Kidney (tissue), 14 donors: ENCODE measurements around the gene KCNN3. TPM values are rescaled to one million over a fixed set of nuclear protein-coding genes. Genes with fewer than 3 reads are reported as not detected.
"Not testable (repeated sequence)": the region's sequence is repeated elsewhere in the genome, so short reads cannot be mapped to it uniquely, and the experiment has no call there.

Experiments used
- DNase-seq, 5 donors: peaks; one replicate each; pipeline ENCODE4 v3.0.0-alpha.2; 2013 to 2020
- FAIRE-seq: peaks from 2 replicates; lab custom pipeline; 2012; peaks lifted over from hg19 to GRCh38; lab: Jason Lieb, UNC
- H3K27ac ChIP-seq, 2 donors: one replicate each; pipeline ENCODE4 v1.7.0; 2013; ENCODE audit warnings: low read depth in 2 of 2, low read length in 2 of 2, inconsistent platforms in 1 of 2
- H3K27me3 ChIP-seq: one replicate; pipeline ENCODE4 v1.7.1; 2013; ENCODE audit warnings: low read length, inconsistent platforms; ENCODE audit not compliant: control insufficient read depth, insufficient read depth
- H3K36me3 ChIP-seq, 3 donors: one replicate each; pipeline versions ENCODE4 v1.7.0 to v1.7.1; 2013; ENCODE audit warnings: low read length in 3 of 3, control low read depth in 1 of 3, inconsistent platforms in 1 of 3; ENCODE audit not compliant: insufficient read depth in 3 of 3, control insufficient read depth in 2 of 3
- H3K4me1 ChIP-seq, 3 donors: one replicate each; pipeline versions ENCODE4 v1.7.0 to v1.7.1; 2013; ENCODE audit warnings: low read length in 3 of 3, inconsistent platforms in 1 of 3, low read depth in 1 of 3; ENCODE audit not compliant: control insufficient read depth in 2 of 3, insufficient read depth in 2 of 3
- H3K4me3 ChIP-seq, 3 donors: one replicate each; pipeline versions ENCODE4 v1.7.0 to v1.8.1; 2013; ENCODE audit warnings: low read length in 3 of 3, control low read depth in 1 of 3, inconsistent platforms in 1 of 3
- H3K9ac ChIP-seq, 3 donors: one replicate each; pipeline versions ENCODE4 v1.7.0 to v1.7.1; 2013; ENCODE audit warnings: low read length in 3 of 3, control low read depth in 1 of 3, inconsistent platforms in 1 of 3
- H3K9me3 ChIP-seq, 3 donors: one replicate each; pipeline versions ENCODE4 v1.7.0 to v1.7.1; 2013; ENCODE audit warnings: low read length in 3 of 3, control low read depth in 1 of 3, inconsistent platforms in 1 of 3; ENCODE audit not compliant: control insufficient read depth in 2 of 3, insufficient read depth in 1 of 3
- intact Hi-C: fragments of 100-400 bp; cut with DNase I; formaldehyde crosslinking; loops from one replicate; pipeline ENCODE4 v1.11.1; 2022
- polyA plus RNA-seq: library from polyadenylated mRNA; stranded (reverse); fragments of 350-450 nt; fragmentation: Illumina TruSeq; extraction: RNeasy Lipid Tissue Mini Kit (QIAGEN cat#74804); gene quantifications from one replicate; pipeline ENCODE4 v1.2.3, GENCODE V29; 2014; ENCODE audit warnings: low read depth, low replicate concordance; ENCODE audit not compliant: insufficient read depth
- total RNA-seq: library from RNA; stranded (reverse); fragmentation: NEBNext Ultra II Directional; extraction: Animal tissue kit (Norgen Biotek cat#: 25700); gene quantifications from one replicate; pipeline ENCODE4 v1.2.1, GENCODE V29; 2021
- TF ChIP-seq, protein P1 (sequence below): IDR thresholded peaks from 3 replicates; pipeline ENCODE4 v1.5.1; 2012; ENCODE audit warnings: mild to moderate bottlenecking, moderate library complexity, borderline replicate concordance; ENCODE audit not compliant: insufficient read depth; ENCODE audit errors: extremely low read depth
- donor health status: control.
- donor health status: control.
- donor health status: control.
- donor health status: control.
- donor health status: control.
- donor health status: DM: yes; HTN: yes; CAD: no.
- donor health status: Normal renal cell carcinoma (clear cell type).

KCNN3 gene
- total and polyA plus RNA-seq, 2 donors from 2014 or later: 2.6 to 5.6 TPM

DNA sequence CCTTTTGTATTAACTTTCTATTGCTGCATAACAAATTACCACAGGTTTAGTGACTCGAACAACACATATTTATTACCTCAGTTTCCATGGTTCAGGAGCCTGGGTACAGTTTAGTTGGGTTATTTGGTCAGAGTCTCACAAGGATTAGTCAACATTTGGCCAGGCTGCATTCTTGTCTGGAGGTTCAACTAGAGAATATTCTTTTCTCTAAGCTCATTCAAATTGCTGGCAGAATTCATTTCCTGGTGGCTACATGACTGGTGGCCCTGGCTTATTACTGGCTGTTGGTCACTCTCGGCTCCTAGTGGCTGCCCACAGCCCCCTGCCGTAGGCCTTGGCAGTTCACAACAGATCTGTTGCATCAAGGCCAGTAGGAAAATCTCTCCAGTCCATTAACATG lies 181.0 kb downstream of the KCNN3 start:
- Histone ChIP-seq H3K36me3 (no peaks in the 10 kb centered on the region), H3K9ac (no peak overlapping the region), H3K27me3 (no peaks in the 10 kb centered on the region), H3K4me3 (no peak overlapping the region), H3K27ac (no peak overlapping the region), H3K9me3 (no peaks in the 10 kb centered on the region), H3K4me1 (no peaks in the 10 kb centered on the region)
- TF ChIP-seq, protein P1, sequence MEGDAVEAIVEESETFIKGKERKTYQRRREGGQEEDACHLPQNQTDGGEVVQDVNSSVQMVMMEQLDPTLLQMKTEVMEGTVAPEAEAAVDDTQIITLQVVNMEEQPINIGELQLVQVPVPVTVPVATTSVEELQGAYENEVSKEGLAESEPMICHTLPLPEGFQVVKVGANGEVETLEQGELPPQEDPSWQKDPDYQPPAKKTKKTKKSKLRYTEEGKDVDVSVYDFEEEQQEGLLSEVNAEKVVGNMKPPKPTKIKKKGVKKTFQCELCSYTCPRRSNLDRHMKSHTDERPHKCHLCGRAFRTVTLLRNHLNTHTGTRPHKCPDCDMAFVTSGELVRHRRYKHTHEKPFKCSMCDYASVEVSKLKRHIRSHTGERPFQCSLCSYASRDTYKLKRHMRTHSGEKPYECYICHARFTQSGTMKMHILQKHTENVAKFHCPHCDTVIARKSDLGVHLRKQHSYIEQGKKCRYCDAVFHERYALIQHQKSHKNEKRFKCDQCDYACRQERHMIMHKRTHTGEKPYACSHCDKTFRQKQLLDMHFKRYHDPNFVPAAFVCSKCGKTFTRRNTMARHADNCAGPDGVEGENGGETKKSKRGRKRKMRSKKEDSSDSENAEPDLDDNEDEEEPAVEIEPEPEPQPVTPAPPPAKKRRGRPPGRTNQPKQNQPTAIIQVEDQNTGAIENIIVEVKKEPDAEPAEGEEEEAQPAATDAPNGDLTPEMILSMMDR: no peak
- no peak for FAIRE-seq
- DNase-seq: no peak
- intact Hi-C loops: no loop called here

DNA sequence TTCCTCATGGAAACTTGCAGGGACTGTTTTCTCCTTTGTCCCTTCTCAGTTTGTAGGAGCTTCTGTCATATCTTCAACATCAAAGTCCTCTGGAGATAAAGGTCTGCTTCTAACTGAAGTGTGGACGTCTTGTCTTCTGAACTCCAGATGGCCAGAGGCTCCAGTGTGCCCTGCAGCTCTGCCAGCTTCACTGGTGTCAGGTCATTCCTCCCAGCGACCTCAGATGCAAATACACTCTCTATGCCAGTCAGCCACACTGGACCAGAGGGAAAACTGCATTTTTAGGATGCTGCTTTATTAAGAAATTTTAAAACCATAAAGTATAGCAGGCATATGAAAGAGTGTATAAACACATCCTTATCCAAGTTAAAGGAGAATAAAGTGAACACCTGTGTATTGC lies 183.6 kb downstream of the KCNN3 start:
- Histone ChIP-seq H3K36me3 (no peaks in the 10 kb centered on the region), H3K27ac (no peak overlapping the region), H3K27me3 (no peaks in the 10 kb centered on the region), H3K4me1 (no peaks in the 10 kb centered on the region), H3K4me3 (no peak overlapping the region), H3K9me3 (no peaks in the 10 kb centered on the region), H3K9ac (no peak overlapping the region)
- FAIRE-seq (no peak), DNase-seq (no peak)
- intact Hi-C loops: no loop called here
- TF ChIP-seq, protein P1: no peak

DNA sequence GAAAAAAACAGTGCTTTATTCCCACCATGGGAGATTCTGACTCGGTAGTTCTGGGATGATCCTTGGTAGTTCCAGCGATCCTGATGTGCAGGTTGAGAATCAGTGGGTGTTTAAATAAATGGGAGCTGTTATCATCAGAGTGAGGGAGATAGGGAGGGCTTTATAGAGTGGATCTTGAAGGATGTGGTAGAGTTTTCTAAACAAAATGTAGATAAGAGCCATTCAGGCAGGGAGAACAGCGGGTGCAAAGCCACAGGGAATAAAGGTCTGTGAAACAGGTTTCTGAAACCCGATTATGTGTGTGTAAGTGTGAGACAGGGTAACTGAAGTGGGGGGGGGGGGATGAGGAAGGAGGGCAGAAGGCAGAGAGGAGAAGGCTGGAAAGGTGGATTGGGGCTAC lies 186.3 kb downstream of the KCNN3 start:
- intact Hi-C loops: no loop called here
- DNase-seq (no peak), FAIRE-seq (no peak)

DNA sequence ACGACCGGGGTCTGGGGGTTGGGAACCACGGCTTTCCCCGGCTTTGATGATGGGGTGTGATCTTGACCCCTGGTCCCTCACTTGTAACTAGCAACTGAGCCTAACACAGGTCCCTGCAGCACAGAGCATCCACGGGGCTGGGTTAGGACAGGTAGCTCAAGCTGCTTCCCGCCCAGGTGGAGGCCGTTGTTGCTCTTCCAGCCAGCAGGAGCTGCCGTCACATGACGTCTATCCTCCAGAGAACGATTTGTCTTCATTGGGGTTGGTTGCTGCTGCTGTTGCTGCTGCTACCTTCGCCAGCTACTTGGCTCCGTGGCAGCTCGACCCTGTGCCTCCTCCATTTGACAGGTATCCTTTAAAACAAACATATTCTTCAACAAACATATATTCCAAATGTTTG lies 187.8 kb downstream of the KCNN3 start:
- no peak for FAIRE-seq
- H3K4me1 ChIP-seq: no peaks in the 10 kb centered on the region
- TF ChIP-seq, protein P1: no peak
- no peaks in the 10 kb centered on the region for H3K27me3 ChIP-seq
- no peak overlapping the region for H3K9ac ChIP-seq
- H3K36me3 ChIP-seq: no peaks in the 10 kb centered on the region
- no peak overlapping the region for H3K4me3 ChIP-seq
- no peak overlapping the region for H3K27ac ChIP-seq
- H3K9me3 ChIP-seq: no peaks in the 10 kb centered on the region
- no peak for DNase-seq
- intact Hi-C loops: no loop called here

More for the DNA sequence above, 186.3 kb downstream of the KCNN3 start:
- Histone ChIP-seq H3K4me1 (no peaks in the 10 kb centered on the region), H3K27me3 (no peaks in the 10 kb centered on the region), H3K27ac (no peak overlapping the region), H3K9me3 (no peaks in the 10 kb centered on the region), H3K9ac (no peak overlapping the region), H3K4me3 (no peak overlapping the region), H3K36me3 (no peaks in the 10 kb centered on the region)
- TF ChIP-seq, protein P1: no peak

DNA sequence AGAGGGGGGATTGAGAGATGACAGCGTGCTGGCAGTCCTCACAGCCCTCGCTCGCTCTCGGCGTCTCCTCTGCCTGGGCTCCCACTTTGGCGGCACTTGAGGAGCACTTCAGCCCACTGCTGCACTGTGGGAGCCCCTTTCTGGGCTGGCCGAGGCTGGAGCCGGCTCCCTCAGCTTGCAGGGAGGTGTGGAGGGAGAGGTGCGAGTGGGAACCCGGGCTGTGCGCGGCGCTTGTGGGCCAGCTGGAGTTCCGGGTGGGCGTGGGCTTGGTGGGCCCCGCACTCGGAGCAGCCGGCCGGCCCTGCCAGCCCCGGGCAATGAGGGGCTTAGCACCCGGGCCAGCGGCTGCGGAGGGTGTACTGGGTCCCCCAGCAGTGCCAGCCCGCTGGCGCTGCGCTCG lies 192.2 kb downstream of the KCNN3 start:
- H3K27me3 ChIP-seq, DNase-seq, intact Hi-C loops, FAIRE-seq, H3K9me3 ChIP-seq, H3K36me3 ChIP-seq, H3K9ac ChIP-seq, H3K27ac ChIP-seq, H3K4me1 ChIP-seq, H3K4me3 ChIP-seq: not testable (repeated sequence)

DNA sequence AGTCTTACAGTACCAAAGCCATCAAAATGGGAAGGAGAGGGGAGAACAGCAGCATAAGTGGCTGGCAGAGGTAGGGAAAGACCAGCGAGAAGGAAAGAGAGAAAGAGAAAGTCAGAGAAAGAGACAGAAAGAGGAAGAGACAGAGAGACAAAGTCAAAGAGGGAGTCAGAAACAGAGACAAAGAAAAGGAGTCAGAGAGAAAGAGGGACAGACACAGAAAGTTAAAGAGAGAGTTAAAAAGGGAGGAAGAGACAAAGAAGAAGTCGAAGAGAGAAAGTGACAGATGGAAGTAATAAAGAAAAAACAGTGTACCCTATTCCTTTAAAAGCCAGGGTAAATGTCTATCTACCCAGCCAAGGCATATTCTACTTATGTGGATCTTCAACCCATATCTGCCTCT lies 193.2 kb downstream of the KCNN3 start:
- H3K4me3 ChIP-seq, H3K4me1 ChIP-seq, H3K9ac ChIP-seq, H3K27ac ChIP-seq, DNase-seq, H3K36me3 ChIP-seq, H3K27me3 ChIP-seq, intact Hi-C loops, H3K9me3 ChIP-seq, FAIRE-seq: not testable (repeated sequence)
